Colonic mucosa (tissue), 4 donors: ENCODE results near the gene EEF1AKMT1. TPM values are rescaled to one million over a fixed set of nuclear protein-coding genes. Genes with fewer than 3 reads are reported as not detected.

Experiments
- DNase-seq: peaks from one replicate; pipeline ENCODE4 v3.0.0-alpha.2; 2020
- H3K27ac ChIP-seq: fragments of 200-600 bp; one replicate; pipeline ENCODE4 v1.8.0; 2021
- H3K27me3 ChIP-seq: fragments of 200-600 bp; one replicate; pipeline ENCODE4 v1.8.0; 2021
- H3K36me3 ChIP-seq: fragments of 200-600 bp; one replicate; pipeline ENCODE4 v1.8.0; 2021
- H3K4me1 ChIP-seq: fragments of 200-600 bp; one replicate; pipeline ENCODE4 v1.8.0; 2021; ENCODE audit warnings: mild to moderate bottlenecking
- H3K4me3 ChIP-seq: fragments of 200-600 bp; one replicate; pipeline ENCODE4 v1.8.0; 2021
- H3K9ac ChIP-seq, 2 donors: one replicate each; pipeline ENCODE4 v1.7.0; 2013; ENCODE audit warnings: control low read depth in 2 of 2, low read depth in 2 of 2, low read length in 2 of 2
- H3K9me3 ChIP-seq: fragments of 200-600 bp; one replicate; pipeline ENCODE4 v1.8.0; 2021
- CTCF ChIP-seq: fragments of 200-600 bp; IDR thresholded peaks from one replicate; pipeline ENCODE4 v1.8.0; 2022; ENCODE audit warnings: antibody characterized with exemption, mild to moderate bottlenecking
- intact Hi-C: fragments of 100-400 bp; cut with DNase I; formaldehyde crosslinking; loops from one replicate; pipeline ENCODE4 v1.14.1; 2022
- total RNA-seq, 2 donors: library from RNA; stranded (reverse); fragmentation: NEBNext Ultra II Directional in 1 of 2; extraction: Animal tissue kit (Norgen Biotek cat#: 25700) in 1 of 2; gene quantifications; one replicate each; pipeline ENCODE4 v1.2.1, GENCODE V29; 2021
- donor health status: healthy.
- donor health status: DM: no; HTN: no; CAD: no.
- donor health status: DM: no; HTN: no; CAD: no.

EEF1AKMT1 gene
- total RNA-seq, 2 donors from 2014 or later, result 4.8 to 5.2 TPM

- Histone ChIP-seq H3K27me3 (no peaks in the 10 kb centered on the region), H3K36me3 (no peaks in the 10 kb centered on the region), H3K4me3 (no peak overlapping the region), H3K4me1 (no peaks in the 10 kb centered on the region), H3K9me3 (no peaks in the 10 kb centered on the region), H3K27ac (no peak overlapping the region), H3K9ac (no peak overlapping the region)
- no peak for DNase-seq
- intact Hi-C loops, result no loop called here
- no peak for TF ChIP-seq CTCF
Observed at GRCh38 chr13:20719783-20720182, 54.0 kb downstream of the EEF1AKMT1 start.

GRCh38 chr13:20718958-20719566 is 54.7 kb downstream of the EEF1AKMT1 start:
- H3K36me3 ChIP-seq, result no peaks in the 10 kb centered on the region
- intact Hi-C loops, result no loop called here
- no peak overlapping the region for H3K4me3 ChIP-seq
- no peak for TF ChIP-seq CTCF
- H3K27ac ChIP-seq, result no peak overlapping the region
- no peaks in the 10 kb centered on the region for H3K27me3 ChIP-seq
- DNase-seq, result no peak
- no peak overlapping the region for H3K9ac ChIP-seq
- no peaks in the 10 kb centered on the region for H3K4me1 ChIP-seq
- H3K9me3 ChIP-seq, result no peaks in the 10 kb centered on the region

GRCh38 chr13:20717581-20718542 is 55.9 kb downstream of the EEF1AKMT1 start:
- H3K27ac ChIP-seq, result no peak overlapping the region
- DNase-seq, result no peak
- no peak overlapping the region for H3K9ac ChIP-seq
- no peaks in the 10 kb centered on the region for H3K27me3 ChIP-seq
- no peaks in the 10 kb centered on the region for H3K4me1 ChIP-seq
- no peak for TF ChIP-seq CTCF
- H3K36me3 ChIP-seq, result no peaks in the 10 kb centered on the region
- H3K9me3 ChIP-seq, result no peaks in the 10 kb centered on the region
- H3K4me3 ChIP-seq, result no peak overlapping the region
- intact Hi-C loops, result no loop called here

GRCh38 chr13:20716951-20717350 is 56.8 kb downstream of the EEF1AKMT1 start:
- H3K27ac ChIP-seq, result no peak overlapping the region
- H3K4me3 ChIP-seq, result no peak overlapping the region
- no peaks in the 10 kb centered on the region for H3K9me3 ChIP-seq
- DNase-seq, result no peak
- H3K4me1 ChIP-seq, result no peaks in the 10 kb centered on the region
- no peaks in the 10 kb centered on the region for H3K36me3 ChIP-seq
- H3K9ac ChIP-seq, result no peak overlapping the region
- no peaks in the 10 kb centered on the region for H3K27me3 ChIP-seq
- TF ChIP-seq CTCF, result no peak
- intact Hi-C loops, result no loop called here

- no peak for DNase-seq
- no peaks in the 10 kb centered on the region for H3K27me3 ChIP-seq
- no peak overlapping the region for H3K4me3 ChIP-seq
- H3K4me1 ChIP-seq, result no peaks in the 10 kb centered on the region
- H3K9ac ChIP-seq, result no peak overlapping the region
- intact Hi-C loops, result no loop called here
- no peak overlapping the region for H3K27ac ChIP-seq
- TF ChIP-seq CTCF, result no peak
- no peaks in the 10 kb centered on the region for H3K9me3 ChIP-seq
- no peaks in the 10 kb centered on the region for H3K36me3 ChIP-seq
Observed at GRCh38 chr13:20715330-20715712, 58.4 kb downstream of the EEF1AKMT1 start.
